ENCODE results near the gene NSUN3. TPM values are rescaled to one million over a fixed set of nuclear protein-coding genes. Genes with fewer than 3 reads are reported as not detected.

NSUN3 gene
- total RNA-seq, 1 donor from 2014 or later = 18.8 TPM

Other genes starting within 250 kb of the NSUN3 start
- 7.8 and 25.6 TPM in 2 replicates for gene PROS1, start 89.2 kb upstream of the NSUN3 start, total RNA-seq
- gene ARL13B, start 82.9 kb upstream of the NSUN3 start, total RNA-seq = 5.4 and 10.9 TPM in 2 replicates
- not detected in 2 replicates for gene STX19, start 34.5 kb upstream of the NSUN3 start, total RNA-seq
- 1.5 and 2.4 TPM in 2 replicates for gene DHFR2, start 145 bp upstream of the NSUN3 start, total RNA-seq